ENCODE data around the gene RAPH1. TPM values are rescaled to one million over a fixed set of nuclear protein-coding genes. Genes with fewer than 3 reads are reported as not detected.
"Not testable (repeated sequence)": the region's sequence is repeated elsewhere in the genome, so short reads cannot be mapped to it uniquely, and the experiment has no call there.

The RAPH1 gene
- polyA plus RNA-seq, 1 donor from 2014 or later: 13.9 TPM

GRCh38 chr2:203510256-203510940 lies 24.7 kb downstream of the RAPH1 start:
- TF ChIP-seq CTCF (IDR thresholded peaks at IDR 0.05; ENCODE audit: poor library complexity, severe bottlenecking) (no peak), POLR2AphosphoS5 (IDR thresholded peaks at IDR 0.05) (no peak), TAF1 (IDR thresholded peaks at IDR 0.05; ENCODE audit: low read depth) (no peak), RAD21 (conservative IDR thresholded peaks at IDR 0.05) (no peak), EZH2 (IDR thresholded peaks at IDR 0.05; ENCODE audit: borderline replicate concordance, insufficient read depth, low read length, poor library complexity, severe bottlenecking) (no peak), SMC3 (conservative IDR thresholded peaks at IDR 0.05; ENCODE audit: poor library complexity) (no peak), REST (IDR thresholded peaks at IDR 0.05; ENCODE audit: borderline replicate concordance) (no peak), MXI1 (conservative IDR thresholded peaks at IDR 0.05; ENCODE audit: poor library complexity, severe bottlenecking) (no peak), EP300 (conservative IDR thresholded peaks at IDR 0.05; ENCODE audit: poor library complexity, severe bottlenecking) (no peak)
- no peaks in the 10 kb centered on the region for H3K36me3 ChIP-seq (ENCODE audit: insufficient read depth, low read length)
- H3K79me2 ChIP-seq (replicated peaks; ENCODE audit: insufficient read depth, low read length): peaks cover 28% of the 10 kb centered on the region
- H2AFZ ChIP-seq (ENCODE audit: low read depth, low read length): no peak overlapping the region
- H3F3A ChIP-seq (ENCODE audit: insufficient read depth, low read length, poor library complexity, severe bottlenecking): no peaks in the 10 kb centered on the region
- no peaks in the 10 kb centered on the region for H4K20me1 ChIP-seq (ENCODE audit: insufficient read depth)
- no peaks in the 10 kb centered on the region for H3K9me3 ChIP-seq (ENCODE audit: low read length)
- no peak overlapping the region for H3K9ac ChIP-seq (ENCODE audit: low read length)
- H3K4me3 ChIP-seq (ENCODE audit: low read length): no peak overlapping the region
- no peaks in the 10 kb centered on the region for H3K27me3 ChIP-seq (ENCODE audit: insufficient read depth, low read depth, low read length)
- no peak overlapping the region for H3K4me2 ChIP-seq (ENCODE audit: low read length)
- no peak overlapping the region for H3K27ac ChIP-seq (ENCODE audit: low read length)
- H3K9me2 ChIP-seq (ENCODE audit: insufficient read depth, low read length): no peaks in the 10 kb centered on the region

GRCh38 chr2:203503460-203503859 lies 31.6 kb downstream of the RAPH1 start:
- H3K4me3 ChIP-seq (ENCODE audit: low read length); H3K27ac ChIP-seq (ENCODE audit: low read length); H3K9ac ChIP-seq (ENCODE audit: low read length); H3K9me3 ChIP-seq (ENCODE audit: low read length); H3F3A ChIP-seq (ENCODE audit: insufficient read depth, low read length, poor library complexity, severe bottlenecking); H4K20me1 ChIP-seq (ENCODE audit: insufficient read depth); H3K36me3 ChIP-seq (ENCODE audit: insufficient read depth, low read length); H3K4me2 ChIP-seq (ENCODE audit: low read length); H3K27me3 ChIP-seq (ENCODE audit: insufficient read depth, low read depth, low read length); H2AFZ ChIP-seq (ENCODE audit: low read depth, low read length); H3K9me2 ChIP-seq (ENCODE audit: insufficient read depth, low read length): not testable (repeated sequence)
- H3K79me2 ChIP-seq (replicated peaks; ENCODE audit: insufficient read depth, low read length): peaks cover 28% of the 10 kb centered on the region
